Heart right ventricle (tissue), 16 donors: ENCODE measurements around the gene PTK7. TPM values are rescaled to one million over a fixed set of nuclear protein-coding genes. Genes with fewer than 3 reads are reported as not detected.

Experiments
- ATAC-seq, 8 donors: fragments of 200-7000 bp; cut with Tn5 transposase; one replicate each; pipeline ENCODE4 v1.9.1; 2020; ENCODE audit warnings: mild to moderate bottlenecking in 8 of 8, moderate library complexity in 8 of 8, moderate number of reproducible peaks in 1 of 8
- DNase-seq, 2 donors: peaks; one replicate each; pipeline ENCODE4 v3.0.0-alpha.2; 2020
- H3K27ac ChIP-seq, 10 donors: fragments of 200-600 bp; sonication (generic) in 2 of 10; one replicate each; pipeline versions ENCODE4 v1.5.0 to v1.8.0; 2020 to 2022; ENCODE audit warnings: mild to moderate bottlenecking in 3 of 10
- H3K27me3 ChIP-seq, 7 donors: fragments of 200-600 bp; one replicate each; pipeline ENCODE4 v1.8.0; 2021 to 2022; ENCODE audit warnings: mild to moderate bottlenecking in 2 of 7
- H3K36me3 ChIP-seq, 9 donors: fragments of 200-600 bp; sonication (generic) in 1 of 9; one replicate each; pipeline versions ENCODE4 v1.5.0 to v1.8.0; 2020 to 2022; ENCODE audit warnings: mild to moderate bottlenecking in 2 of 9
- H3K4me1 ChIP-seq, 9 donors: fragments of 200-600 bp; sonication (generic) in 1 of 9; one replicate each; pipeline versions ENCODE4 v1.5.0 to v1.8.0; 2020 to 2022; ENCODE audit warnings: mild to moderate bottlenecking in 4 of 9
- H3K4me3 ChIP-seq, 10 donors: fragments of 200-600 bp; sonication (generic) in 2 of 10; one replicate each; pipeline versions ENCODE4 v1.5.0 to v1.8.0; 2020 to 2022; ENCODE audit warnings: mild to moderate bottlenecking in 7 of 10, moderate library complexity in 2 of 10
- H3K9me3 ChIP-seq, 11 donors: fragments of 200-600 bp in 10 of 11; sonication (generic) in 2 of 11; one replicate each; pipeline versions ENCODE4 v1.5.0 to v1.8.0; 2013 to 2022; ENCODE audit warnings: mild to moderate bottlenecking in 2 of 11, control low read depth in 1 of 11, moderate library complexity in 1 of 11
- CTCF ChIP-seq, 9 donors: fragments of 200-600 bp; sonication (generic) in 2 of 9; IDR thresholded peaks; one replicate each; pipeline versions ENCODE4 v1.5.0 to v1.8.0; 2021 to 2022; ENCODE audit warnings: antibody characterized with exemption in 9 of 9, mild to moderate bottlenecking in 5 of 9, moderate library complexity in 1 of 9
- WGBS, 2 donors: extraction: QIAGEN DNeasy Blood & Tissue Kit; methylation state at CpG; one replicate each; pipeline ENCODE4 v1.1.7; 2013; ENCODE audit warnings: inconsistent platforms in 1 of 2; 5-methylcytosine and 5-hydroxymethylcytosine counted together
- intact Hi-C, 10 donors: fragments of 100-400 bp; cut with DNase I; formaldehyde crosslinking; loops; one replicate each; pipeline versions ENCODE4 v1.11.1 to v1.14.2; 2022
- polyA plus RNA-seq, 2 donors: library from polyadenylated mRNA; stranded (reverse); fragments of 200-250 nt; gene quantifications; one replicate each; pipeline ENCODE4 v1.2.3, GENCODE V29; 2013
- total RNA-seq, 10 donors: library from RNA; stranded (reverse); fragmentation: NEBNext Ultra II Directional in 3 of 10; extraction: Animal tissue kit (Norgen Biotek cat#: 25700) in 3 of 10; gene quantifications; one replicate each; pipeline versions ENCODE4 v1.2.1 to v1.2.4, GENCODE V29; 2021 to 2023
- donor health status: Arrhythmogenic right ventricular cardiomyopathy.
- donor health status: ischemic (EF 13 %, LVEDD 7.1; RV severe dilation, severe dysfunction).
- donor health status: healthy with polysubstance abuse.
- donor health status: DM: no; HTN: yes; CAD: no.
- donor health status: DM: no; HTN: no; CAD: no.
- donor health status: ischemic (EF 25% LVEDD 6.9; RV normal size, moderate dysfunction).
- donor health status: ischemic (EF 25% LVEDD 5.7; RV mildly dilated, moderate dysfunction).
- donor health status: healthy.
- donor health status: DM: yes; HTN: yes; CAD: no.
- donor health status: Ischemic cardiomyopathy.
- donor health status: ischemic (EF 35%, LVEDD 5.7; RV mildly dilated, moderate dysfunction).
- donor health status: nonischemic (EF 11% LVEDD 7.7; RV severe dilation, severe dysfunction).
- donor health status: DM: yes; HTN: yes; CAD: no.
- donor health status: PGD.
- donor health status: ischemic (EF 29% LVEDD 5.4; RV normal size, mild dysfunction).
- donor health status: nonischemic (EF 23%, LVEDD 6.1; RV moderate dilation, normal function).

PTK7 gene
- total and polyA plus RNA-seq, 12 donors = 0.80 to 6.3 (median 2.2) TPM

DNA sequence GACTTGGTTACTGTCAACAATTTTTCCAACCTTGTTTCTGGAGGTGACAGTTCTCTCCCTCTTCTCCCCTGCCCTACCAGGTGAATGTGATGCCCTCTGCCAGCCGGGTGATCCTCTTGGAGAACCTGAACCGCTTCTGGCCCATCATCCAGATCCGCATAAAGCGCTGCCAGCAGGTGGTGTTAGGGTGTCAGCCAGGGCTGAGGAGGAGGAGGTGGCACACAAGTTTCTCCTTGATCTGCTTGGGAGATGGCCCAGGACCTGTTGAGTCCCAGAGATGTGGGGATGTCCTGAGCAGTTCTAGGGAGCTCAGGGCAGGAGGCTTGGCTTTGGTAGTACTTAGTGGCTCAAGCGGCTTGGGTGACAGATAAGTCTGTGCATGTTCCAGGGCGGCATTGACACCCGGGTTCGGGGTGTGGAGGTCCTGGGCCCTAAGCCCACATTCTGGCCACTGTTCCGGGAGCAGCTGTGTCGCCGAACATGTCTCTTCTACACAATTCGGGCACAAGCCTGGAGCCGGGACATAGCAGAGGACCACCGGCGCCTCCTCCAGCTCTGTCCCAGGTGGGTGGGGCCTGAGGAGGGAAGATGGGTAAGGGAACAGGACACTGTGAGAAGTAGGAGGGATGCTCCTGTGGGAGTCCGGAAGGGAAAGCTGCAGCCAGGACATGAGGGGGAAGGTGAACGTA, 127.1 kb downstream of the PTK7 start:
- peaks cover 0 to 78% (median 10%) of the 10 kb centered on the region in 9 donors for H3K36me3 ChIP-seq
- H3K4me3 ChIP-seq = no peak overlapping the region
- H3K27me3 ChIP-seq = no peaks in the 10 kb centered on the region
- H3K4me1 ChIP-seq = no peaks in the 10 kb centered on the region
- H3K9me3 ChIP-seq = no peaks in the 10 kb centered on the region
- peak in 1 of 8 donors; percentile 31 for ATAC-seq
- no peak overlapping the region for H3K27ac ChIP-seq
- TF ChIP-seq CTCF (IDR thresholded peaks at IDR 0.05) = no peak
- WGBS, 2 donors = 92 to 94% methylated on average over 17 of the region's 17 CpGs
- intact Hi-C loops = no loop called here
- no peak for DNase-seq

GRCh38 chr6:43203718-43204095, 127.6 kb downstream of the PTK7 start:
- Histone ChIP-seq H3K4me1 (no peaks in the 10 kb centered on the region), H3K27ac (no peak overlapping the region), H3K9me3 (no peaks in the 10 kb centered on the region), H3K4me3 (no peak overlapping the region), H3K27me3 (no peaks in the 10 kb centered on the region), H3K36me3 (peaks cover 0 to 73% (median 10%) of the 10 kb centered on the region in 9 donors)
- intact Hi-C loops = no loop called here
- no peak for TF ChIP-seq CTCF (IDR thresholded peaks at IDR 0.05)
- DNase-seq = no peak
- ATAC-seq = no peak
- 91 to 95% methylated on average over 8 of the region's 8 CpGs for WGBS, 2 donors

- DNase-seq = no peak
- Histone ChIP-seq H3K9me3 (no peaks in the 10 kb centered on the region), H3K27ac (no peak overlapping the region), H3K4me3 (no peak overlapping the region), H3K4me1 (no peaks in the 10 kb centered on the region), H3K27me3 (no peaks in the 10 kb centered on the region), H3K36me3 (peaks cover 0 to 71% (median 10%) of the 10 kb centered on the region in 9 donors)
- ATAC-seq = no peak
- WGBS, 2 donors = 96% methylated on average over 23 of the region's 23 CpGs
- TF ChIP-seq CTCF (IDR thresholded peaks at IDR 0.05) = no peak
- intact Hi-C loops = no loop called here
Measured at GRCh38 chr6:43204271-43205105, 128.4 kb downstream of the PTK7 start.

GRCh38 chr6:43205849-43206248, 129.7 kb downstream of the PTK7 start:
- DNase-seq = no peak
- no peak for ATAC-seq
- intact Hi-C loops = no loop called here
- peaks cover 0 to 58% (median 10%) of the 10 kb centered on the region in 9 donors for H3K36me3 ChIP-seq
- no peak overlapping the region for H3K4me3 ChIP-seq
- TF ChIP-seq CTCF (IDR thresholded peaks at IDR 0.05) = no peak
- H3K27me3 ChIP-seq = no peaks in the 10 kb centered on the region
- WGBS, 2 donors = 94 to 96% methylated on average over 10 of the region's 10 CpGs
- H3K9me3 ChIP-seq = no peaks in the 10 kb centered on the region
- no peak overlapping the region for H3K27ac ChIP-seq
- H3K4me1 ChIP-seq = no peaks in the 10 kb centered on the region
